ENCODE results near the gene DNAJC5. TPM values are rescaled to one million over a fixed set of nuclear protein-coding genes. Genes with fewer than 3 reads are reported as not detected.

Gene DNAJC5
- total and polyA plus RNA-seq, 9 of the 15 experiments (the other 6 are each of a cell fraction or from before 2014, with no cell fraction given) = 0.95 to 42.8 (median 23.4) TPM

- Histone ChIP-seq H3K4me2 (ENCODE audit: insufficient read depth, low read length) (no peak overlapping the region), H3K9ac (ENCODE audit: insufficient read depth in 1 of 2, low read depth in 2 of 2, low read length in 2 of 2) (peak overlapping the region in 1 of 2 experiments; percentile 55; a peak in 2 of 4 replicates), H3K4me1 (replicated peaks in 1 of 2; ENCODE audit: control insufficient read depth in 2 of 2, insufficient read depth in 2 of 2, low read length in 2 of 2) (peaks cover 25 to 90% of the 10 kb centered on the region in 2 experiments), H3K27me3 (ENCODE audit: control insufficient read depth in 2 of 2, insufficient read depth in 2 of 2, low read length in 2 of 2) (no peaks in the 10 kb centered on the region), H3K9me3 (replicated peaks; ENCODE audit: control insufficient read depth, insufficient read depth, low read depth, low read length) (no peaks in the 10 kb centered on the region), H3K4me3 (no peak overlapping the region), H3K36me3 (ENCODE audit: control insufficient read depth, insufficient read depth, low read length) (peaks cover 35% of the 10 kb centered on the region; the same call in 1 of the 3 replicates), H3K79me2 (ENCODE audit: control insufficient read depth, insufficient read depth, low read length) (peaks cover 92% of the 10 kb centered on the region), H3K27ac (ENCODE audit: extremely low read depth, low read depth, low read length) (no peak overlapping the region), H4K20me1 (replicated peaks; ENCODE audit: control insufficient read depth, insufficient read depth, low read length) (peaks cover 63% of the 10 kb centered on the region), H3K9me1 (ENCODE audit: control insufficient read depth, insufficient read depth, low read length) (peaks cover 21% of the 10 kb centered on the region), H2AFZ (ENCODE audit: low read depth, low read length) (no peak overlapping the region)
- DNase-seq (ENCODE audit: extremely low read depth in 1 of 4, low spot score in 3 of 4) (no peak), ATAC-seq (no peak), FAIRE-seq (no peak)
- ChIA-PET POLR2A (interaction anchor here (0.5 to 0.6 kb wide), 4 partner anchors 253 to 667 kb away, joined by 3 to 4 read pairs (median 3); no protein-coding TSS in a partner anchor), CTCF (ENCODE audit: low intra/inter-chr PET ratio) (no interaction called here)
- in situ Hi-C loops (cut with MboI) = no loop called here
- WGBS (ENCODE audit: insufficient coverage, low coverage, missing lambda C conversion rate) = 90% methylated on average over 16 of the region's 17 CpGs
- intact Hi-C loops (cut with micrococcal nuclease) = no loop called here
- BruUV-seq (replicated peaks) = no TSS peak
- no peak for TF ChIP-seq HLTF (IDR thresholded peaks at IDR 0.05)
- TF ChIP-seq SP1 (CRISPR knock-in tag; IDR thresholded peaks at IDR 0.05) = no peak
- TF ChIP-seq PHF21A (IDR thresholded peaks at IDR 0.05; ENCODE audit: borderline replicate concordance, low read depth) = no peak
- TF ChIP-seq, protein P1, sequence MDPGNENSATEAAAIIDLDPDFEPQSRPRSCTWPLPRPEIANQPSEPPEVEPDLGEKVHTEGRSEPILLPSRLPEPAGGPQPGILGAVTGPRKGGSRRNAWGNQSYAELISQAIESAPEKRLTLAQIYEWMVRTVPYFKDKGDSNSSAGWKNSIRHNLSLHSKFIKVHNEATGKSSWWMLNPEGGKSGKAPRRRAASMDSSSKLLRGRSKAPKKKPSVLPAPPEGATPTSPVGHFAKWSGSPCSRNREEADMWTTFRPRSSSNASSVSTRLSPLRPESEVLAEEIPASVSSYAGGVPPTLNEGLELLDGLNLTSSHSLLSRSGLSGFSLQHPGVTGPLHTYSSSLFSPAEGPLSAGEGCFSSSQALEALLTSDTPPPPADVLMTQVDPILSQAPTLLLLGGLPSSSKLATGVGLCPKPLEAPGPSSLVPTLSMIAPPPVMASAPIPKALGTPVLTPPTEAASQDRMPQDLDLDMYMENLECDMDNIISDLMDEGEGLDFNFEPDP (CRISPR knock-in tag; IDR thresholded peaks at IDR 0.05) = no peak
- no peak for TF ChIP-seq ATF2 (CRISPR knock-in tag; IDR thresholded peaks at IDR 0.05)
- no peak for TF ChIP-seq PHB2 (IDR thresholded peaks at IDR 0.05; ENCODE audit: low read depth)
- TF ChIP-seq, protein P2, sequence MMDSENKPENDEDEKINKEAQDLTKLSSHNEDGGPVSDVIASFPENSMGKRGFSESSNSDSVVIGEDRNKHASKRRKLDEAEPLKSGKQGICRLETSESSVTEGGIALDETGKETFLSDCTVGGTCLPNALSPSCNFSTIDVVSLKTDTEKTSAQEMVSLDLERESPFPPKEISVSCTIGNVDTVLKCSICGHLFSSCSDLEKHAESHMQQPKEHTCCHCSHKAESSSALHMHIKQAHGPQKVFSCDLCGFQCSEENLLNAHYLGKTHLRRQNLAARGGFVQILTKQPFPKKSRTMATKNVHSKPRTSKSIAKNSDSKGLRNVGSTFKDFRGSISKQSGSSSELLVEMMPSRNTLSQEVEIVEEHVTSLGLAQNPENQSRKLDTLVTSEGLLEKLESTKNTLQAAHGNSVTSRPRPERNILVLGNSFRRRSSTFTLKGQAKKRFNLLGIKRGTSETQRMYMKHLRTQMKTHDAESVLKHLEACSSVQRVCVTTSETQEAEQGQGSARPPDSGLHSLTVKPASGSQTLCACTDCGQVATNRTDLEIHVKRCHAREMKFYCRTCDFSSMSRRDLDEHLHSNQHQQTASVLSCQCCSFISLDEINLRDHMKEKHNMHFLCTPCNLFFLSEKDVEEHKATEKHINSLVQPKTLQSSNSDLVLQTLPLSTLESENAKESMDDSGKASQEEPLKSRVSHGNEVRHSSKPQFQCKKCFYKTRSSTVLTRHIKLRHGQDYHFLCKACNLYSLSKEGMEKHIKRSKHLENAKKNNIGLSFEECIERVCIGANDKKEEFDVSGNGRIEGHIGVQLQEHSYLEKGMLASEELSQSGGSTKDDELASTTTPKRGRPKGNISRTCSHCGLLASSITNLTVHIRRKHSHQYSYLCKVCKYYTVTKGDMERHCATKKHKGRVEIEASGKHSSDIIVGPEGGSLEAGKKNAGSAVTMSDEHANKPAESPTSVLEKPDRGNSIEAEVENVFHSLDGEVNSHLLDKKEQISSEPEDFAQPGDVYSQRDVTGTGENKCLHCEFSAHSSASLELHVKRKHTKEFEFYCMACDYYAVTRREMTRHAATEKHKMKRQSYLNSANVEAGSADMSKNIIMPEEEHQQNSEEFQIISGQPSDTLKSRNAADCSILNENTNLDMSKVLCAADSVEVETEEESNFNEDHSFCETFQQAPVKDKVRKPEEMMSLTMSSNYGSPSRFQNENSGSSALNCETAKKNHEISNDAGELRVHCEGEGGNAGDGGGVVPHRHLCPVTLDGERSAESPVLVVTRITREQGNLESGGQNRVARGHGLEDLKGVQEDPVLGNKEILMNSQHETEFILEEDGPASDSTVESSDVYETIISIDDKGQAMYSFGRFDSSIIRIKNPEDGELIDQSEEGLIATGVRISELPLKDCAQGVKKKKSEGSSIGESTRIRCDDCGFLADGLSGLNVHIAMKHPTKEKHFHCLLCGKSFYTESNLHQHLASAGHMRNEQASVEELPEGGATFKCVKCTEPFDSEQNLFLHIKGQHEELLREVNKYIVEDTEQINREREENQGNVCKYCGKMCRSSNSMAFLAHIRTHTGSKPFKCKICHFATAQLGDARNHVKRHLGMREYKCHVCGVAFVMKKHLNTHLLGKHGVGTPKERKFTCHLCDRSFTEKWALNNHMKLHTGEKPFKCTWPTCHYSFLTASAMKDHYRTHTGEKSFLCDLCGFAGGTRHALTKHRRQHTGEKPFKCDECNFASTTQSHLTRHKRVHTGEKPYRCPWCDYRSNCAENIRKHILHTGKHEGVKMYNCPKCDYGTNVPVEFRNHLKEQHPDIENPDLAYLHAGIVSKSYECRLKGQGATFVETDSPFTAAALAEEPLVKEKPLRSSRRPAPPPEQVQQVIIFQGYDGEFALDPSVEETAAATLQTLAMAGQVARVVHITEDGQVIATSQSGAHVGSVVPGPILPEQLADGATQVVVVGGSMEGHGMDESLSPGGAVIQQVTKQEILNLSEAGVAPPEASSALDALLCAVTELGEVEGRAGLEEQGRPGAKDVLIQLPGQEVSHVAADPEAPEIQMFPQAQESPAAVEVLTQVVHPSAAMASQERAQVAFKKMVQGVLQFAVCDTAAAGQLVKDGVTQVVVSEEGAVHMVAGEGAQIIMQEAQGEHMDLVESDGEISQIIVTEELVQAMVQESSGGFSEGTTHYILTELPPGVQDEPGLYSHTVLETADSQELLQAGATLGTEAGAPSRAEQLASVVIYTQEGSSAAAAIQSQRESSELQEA (IDR thresholded peaks at IDR 0.05; ENCODE audit: low read depth) = no peak
- no peak for TF ChIP-seq XRCC4 (IDR thresholded peaks at IDR 0.05; ENCODE audit: extremely low read depth, insufficient read depth, insufficient read length)
- TF ChIP-seq SNRNP70 (optimal IDR thresholded peaks at IDR 0.05; ENCODE audit: low read depth, low read length) = no peak
- TF ChIP-seq, protein P3, sequence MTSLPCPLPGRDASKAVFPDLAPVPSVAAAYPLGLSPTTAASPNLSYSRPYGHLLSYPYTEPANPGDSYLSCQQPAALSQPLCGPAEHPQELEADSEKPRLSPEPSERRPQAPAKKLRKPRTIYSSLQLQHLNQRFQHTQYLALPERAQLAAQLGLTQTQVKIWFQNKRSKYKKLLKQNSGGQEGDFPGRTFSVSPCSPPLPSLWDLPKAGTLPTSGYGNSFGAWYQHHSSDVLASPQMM (CRISPR knock-in tag; IDR thresholded peaks at IDR 0.05) = no peak
These were observed 56.7 kb downstream of the DNAJC5 start for GRCh38 chr20:63951398-63952209.
